ENCODE measurements around the gene FAS.

Gene FAS

GRCh38 chr10:88978463-88978862 lies 12.1 kb upstream of the FAS start:
- DNase-seq (ENCODE audit: low read depth) = no peak
- no peak overlapping the region for H3K4me3 ChIP-seq (ENCODE audit: low read depth, low read length)
- TF ChIP-seq, protein P1, sequence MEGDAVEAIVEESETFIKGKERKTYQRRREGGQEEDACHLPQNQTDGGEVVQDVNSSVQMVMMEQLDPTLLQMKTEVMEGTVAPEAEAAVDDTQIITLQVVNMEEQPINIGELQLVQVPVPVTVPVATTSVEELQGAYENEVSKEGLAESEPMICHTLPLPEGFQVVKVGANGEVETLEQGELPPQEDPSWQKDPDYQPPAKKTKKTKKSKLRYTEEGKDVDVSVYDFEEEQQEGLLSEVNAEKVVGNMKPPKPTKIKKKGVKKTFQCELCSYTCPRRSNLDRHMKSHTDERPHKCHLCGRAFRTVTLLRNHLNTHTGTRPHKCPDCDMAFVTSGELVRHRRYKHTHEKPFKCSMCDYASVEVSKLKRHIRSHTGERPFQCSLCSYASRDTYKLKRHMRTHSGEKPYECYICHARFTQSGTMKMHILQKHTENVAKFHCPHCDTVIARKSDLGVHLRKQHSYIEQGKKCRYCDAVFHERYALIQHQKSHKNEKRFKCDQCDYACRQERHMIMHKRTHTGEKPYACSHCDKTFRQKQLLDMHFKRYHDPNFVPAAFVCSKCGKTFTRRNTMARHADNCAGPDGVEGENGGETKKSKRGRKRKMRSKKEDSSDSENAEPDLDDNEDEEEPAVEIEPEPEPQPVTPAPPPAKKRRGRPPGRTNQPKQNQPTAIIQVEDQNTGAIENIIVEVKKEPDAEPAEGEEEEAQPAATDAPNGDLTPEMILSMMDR (IDR thresholded peaks at IDR 0.05; ENCODE audit: low read depth, low read length, missing control alignments) = no peak
- in situ Hi-C loops (cut with HindIII; ENCODE audit: low sequenced_read_pairs) = no loop called here

DNA sequence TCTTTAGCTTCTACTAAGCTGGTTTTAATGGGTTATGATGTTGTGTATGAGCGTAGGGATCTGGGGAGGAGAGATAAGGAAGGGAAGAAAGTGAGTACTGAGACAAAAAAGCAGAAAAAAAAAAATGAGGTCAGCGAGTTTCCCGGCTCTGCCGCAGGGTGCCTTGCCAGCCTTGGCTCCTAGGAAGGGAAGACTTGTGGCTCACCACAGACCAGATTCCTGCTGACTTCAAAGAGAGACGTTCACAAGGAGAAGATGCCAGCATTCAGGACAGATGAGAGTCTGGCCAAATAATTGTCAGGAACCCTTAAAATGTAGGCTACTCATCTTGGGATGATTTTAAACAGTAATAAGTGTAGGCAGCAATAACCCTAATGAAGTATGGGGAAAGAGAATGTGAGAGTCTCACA lies 11.4 kb upstream of the FAS start:
- in situ Hi-C loops (cut with HindIII; ENCODE audit: low sequenced_read_pairs) = no loop called here
- peak; percentile 95 for DNase-seq (ENCODE audit: low read depth)
- TF ChIP-seq, protein P1 (IDR thresholded peaks at IDR 0.05; ENCODE audit: low read depth, low read length, missing control alignments) = no peak
- no peak overlapping the region for H3K4me3 ChIP-seq (ENCODE audit: low read depth, low read length)

GRCh38 chr10:88979603-88980002 lies 11.0 kb upstream of the FAS start:
- no peak overlapping the region for H3K4me3 ChIP-seq (ENCODE audit: low read depth, low read length)
- in situ Hi-C loops (cut with HindIII; ENCODE audit: low sequenced_read_pairs) = no loop called here
- TF ChIP-seq, protein P1 (IDR thresholded peaks at IDR 0.05; ENCODE audit: low read depth, low read length, missing control alignments) = no peak
- DNase-seq (ENCODE audit: low read depth) = no peak

DNA sequence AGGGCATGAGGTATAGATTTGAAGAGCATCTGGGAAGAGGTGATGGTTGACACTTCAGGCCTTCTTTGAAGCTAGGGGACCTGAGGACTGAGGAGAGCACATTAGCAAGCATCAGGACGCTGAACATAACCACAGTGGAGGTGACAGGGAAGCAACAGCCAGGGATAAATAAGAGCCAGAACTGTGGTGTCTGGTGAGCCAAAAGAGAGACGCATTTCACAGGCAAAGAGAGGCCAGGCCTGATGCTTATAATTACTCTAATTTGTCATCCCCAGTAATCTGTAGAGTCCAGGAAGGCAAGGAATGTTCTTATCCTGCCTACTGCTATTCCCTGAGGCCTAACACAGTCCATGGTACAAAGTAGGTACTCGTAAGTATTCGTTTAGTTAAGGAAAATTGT lies 10.4 kb upstream of the FAS start:
- no peak overlapping the region for H3K4me3 ChIP-seq (ENCODE audit: low read depth, low read length)
- TF ChIP-seq, protein P1 (IDR thresholded peaks at IDR 0.05; ENCODE audit: low read depth, low read length, missing control alignments) = no peak
- no peak for DNase-seq (ENCODE audit: low read depth)
- in situ Hi-C loops (cut with HindIII; ENCODE audit: low sequenced_read_pairs) = no loop called here

- in situ Hi-C loops (cut with HindIII; ENCODE audit: low sequenced_read_pairs) = no loop called here
- TF ChIP-seq, protein P1 (IDR thresholded peaks at IDR 0.05; ENCODE audit: low read depth, low read length, missing control alignments) = no peak
- DNase-seq (ENCODE audit: low read depth) = no peak
- H3K4me3 ChIP-seq (ENCODE audit: low read depth, low read length) = no peak overlapping the region
These were observed 9.8 kb upstream of the FAS start for GRCh38 chr10:88980800-88981199.

- TF ChIP-seq, protein P1 (IDR thresholded peaks at IDR 0.05; ENCODE audit: low read depth, low read length, missing control alignments) = no peak
- in situ Hi-C loops (cut with HindIII; ENCODE audit: low sequenced_read_pairs) = no loop called here
- no peak overlapping the region for H3K4me3 ChIP-seq (ENCODE audit: low read depth, low read length)
- DNase-seq (ENCODE audit: low read depth) = no peak
These were observed 9.2 kb upstream of the FAS start for GRCh38 chr10:88981435-88981834.

GRCh38 chr10:88982366-88982765 lies 8.2 kb upstream of the FAS start:
- no peak for DNase-seq (ENCODE audit: low read depth)
- H3K4me3 ChIP-seq (ENCODE audit: low read depth, low read length) = no peak overlapping the region
- TF ChIP-seq, protein P1 (IDR thresholded peaks at IDR 0.05; ENCODE audit: low read depth, low read length, missing control alignments) = no peak
- in situ Hi-C loops (cut with HindIII; ENCODE audit: low sequenced_read_pairs) = no loop called here
